ENCODE data around the gene PLBD2. TPM values are rescaled to one million over a fixed set of nuclear protein-coding genes. Genes with fewer than 3 reads are reported as not detected.

PLBD2 gene
- total and polyA plus RNA-seq, 9 of the 15 experiments (the other 6 are each of a cell fraction or from before 2014, with no cell fraction given): 2.4 to 37.4 (median 6.0) TPM

- TF ChIP-seq, protein P1, sequence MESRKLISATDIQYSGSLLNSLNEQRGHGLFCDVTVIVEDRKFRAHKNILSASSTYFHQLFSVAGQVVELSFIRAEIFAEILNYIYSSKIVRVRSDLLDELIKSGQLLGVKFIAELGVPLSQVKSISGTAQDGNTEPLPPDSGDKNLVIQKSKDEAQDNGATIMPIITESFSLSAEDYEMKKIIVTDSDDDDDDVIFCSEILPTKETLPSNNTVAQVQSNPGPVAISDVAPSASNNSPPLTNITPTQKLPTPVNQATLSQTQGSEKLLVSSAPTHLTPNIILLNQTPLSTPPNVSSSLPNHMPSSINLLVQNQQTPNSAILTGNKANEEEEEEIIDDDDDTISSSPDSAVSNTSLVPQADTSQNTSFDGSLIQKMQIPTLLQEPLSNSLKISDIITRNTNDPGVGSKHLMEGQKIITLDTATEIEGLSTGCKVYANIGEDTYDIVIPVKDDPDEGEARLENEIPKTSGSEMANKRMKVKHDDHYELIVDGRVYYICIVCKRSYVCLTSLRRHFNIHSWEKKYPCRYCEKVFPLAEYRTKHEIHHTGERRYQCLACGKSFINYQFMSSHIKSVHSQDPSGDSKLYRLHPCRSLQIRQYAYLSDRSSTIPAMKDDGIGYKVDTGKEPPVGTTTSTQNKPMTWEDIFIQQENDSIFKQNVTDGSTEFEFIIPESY (CRISPR knock-in tag; IDR thresholded peaks at IDR 0.05): no peak
- TF ChIP-seq THAP12 (CRISPR knock-in tag; IDR thresholded peaks at IDR 0.05) (no peak), RB1 (IDR thresholded peaks at IDR 0.05; ENCODE audit: low read depth) (no peak), TEAD2 (tag; IDR thresholded peaks at IDR 0.05) (0 out of 2 replicates have a peak, but pooled peaks have one; percentile 3), POLR2H (tag; IDR thresholded peaks at IDR 0.05; ENCODE audit: low read depth) (no peak), CREB3 (tag; conservative IDR thresholded peaks at IDR 0.05; ENCODE audit: low read depth) (no peak), MXI1 (IDR thresholded peaks at IDR 0.05; ENCODE audit: low read depth, low read length) (no peak), ZNF699 (CRISPR knock-in tag; IDR thresholded peaks at IDR 0.05; ENCODE audit: insufficient replicate concordance) (no peak), GTF2E2 (tag; IDR thresholded peaks at IDR 0.05) (no peak; the same call in 1 of the 2 replicates), TSC22D4 (tag; IDR thresholded peaks at IDR 0.05) (no peak), STAG1 (CRISPR knock-in tag; IDR thresholded peaks at IDR 0.05; ENCODE audit: borderline replicate concordance) (no peak), BDP1 (IDR thresholded peaks at IDR 0.05; ENCODE audit: insufficient read depth, insufficient read length) (no peak), NELFE (IDR thresholded peaks at IDR 0.05; ENCODE audit: insufficient read depth, insufficient read length) (no peak), HDGF (IDR thresholded peaks at IDR 0.05) (no peak), FOXK2 (conservative IDR thresholded peaks at IDR 0.05 in 1 of 2, IDR thresholded peaks at IDR 0.05 in 1 of 2; ENCODE audit: low read depth in 2 of 2) (peak; percentile 39 to 60; a peak in 1 of 4 replicates), SNIP1 (IDR thresholded peaks at IDR 0.05; ENCODE audit: low read depth) (no peak), XRCC5 (IDR thresholded peaks at IDR 0.05; ENCODE audit: low read depth, low read length) (no peak), CTBP1 (IDR thresholded peaks at IDR 0.05; ENCODE audit: borderline replicate concordance) (no peak; the same call in 1 of the 2 replicates), KDM4B (IDR thresholded peaks at IDR 0.05; ENCODE audit: borderline replicate concordance in 2 of 2, low read depth in 1 of 2) (no peak), MTF1 (CRISPR knock-in tag; IDR thresholded peaks at IDR 0.05; ENCODE audit: borderline replicate concordance) (no peak)
- TF ChIP-seq, protein P2, sequence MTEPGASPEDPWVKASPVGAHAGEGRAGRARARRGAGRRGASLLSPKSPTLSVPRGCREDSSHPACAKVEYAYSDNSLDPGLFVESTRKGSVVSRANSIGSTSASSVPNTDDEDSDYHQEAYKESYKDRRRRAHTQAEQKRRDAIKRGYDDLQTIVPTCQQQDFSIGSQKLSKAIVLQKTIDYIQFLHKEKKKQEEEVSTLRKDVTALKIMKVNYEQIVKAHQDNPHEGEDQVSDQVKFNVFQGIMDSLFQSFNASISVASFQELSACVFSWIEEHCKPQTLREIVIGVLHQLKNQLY (CRISPR knock-in tag; conservative IDR thresholded peaks at IDR 0.05): no peak
Measured at GRCh38 chr12:113416091-113416754, 57.8 kb downstream of the PLBD2 start (continued).

Measured in K562 (cell line).